NCI-H2029 treated with DMSO at 0.1 percent for 48 hours (cell line): Measurements from ENCODE around the gene FGR.

Experiments used
- DNase-seq: peaks from one replicate; lab custom pipeline; 2025; lab: John Stamatoyannopoulos, UW

FGR gene

DNA sequence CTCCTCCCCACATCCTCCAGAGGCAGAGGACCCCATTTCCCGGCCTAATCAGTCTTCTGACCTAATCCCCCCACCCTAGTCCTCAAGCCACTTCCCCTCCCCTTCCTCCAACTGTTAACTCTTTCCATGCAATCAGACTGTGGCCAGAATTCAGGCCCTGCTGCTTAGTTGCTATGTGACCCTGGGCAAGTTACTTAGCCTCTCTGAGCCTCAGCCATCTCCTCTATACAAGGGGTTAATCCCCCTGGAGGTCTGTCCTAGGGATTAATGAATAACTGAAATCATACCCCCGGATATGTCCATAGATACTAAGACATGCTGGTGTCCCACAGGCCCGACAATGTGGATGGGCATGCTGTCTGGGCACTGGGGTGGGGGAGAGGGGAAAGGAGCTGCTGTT, 49.3 kb downstream of the FGR start:
- DNase-seq, result no peak

DNA sequence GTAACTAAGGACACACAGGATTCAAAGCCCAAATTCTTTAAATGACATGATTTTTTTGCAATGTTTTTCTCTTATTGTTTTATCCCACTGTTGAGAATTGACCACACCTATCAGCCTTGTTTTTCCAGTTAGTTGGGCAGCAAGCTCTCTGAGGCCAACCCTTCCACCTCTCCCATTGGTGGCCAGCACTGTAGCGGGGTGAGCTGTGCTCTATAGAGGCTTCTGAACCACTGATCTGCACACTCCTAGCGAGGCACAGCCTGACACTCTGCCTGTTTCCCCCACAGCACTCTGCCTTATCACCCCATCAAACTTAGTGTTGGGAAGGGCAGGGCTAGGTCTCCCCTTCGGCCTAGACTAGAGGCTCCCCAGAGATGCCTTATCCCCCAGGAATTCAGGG, 50.5 kb downstream of the FGR start:
- DNase-seq, result no peak

DNA sequence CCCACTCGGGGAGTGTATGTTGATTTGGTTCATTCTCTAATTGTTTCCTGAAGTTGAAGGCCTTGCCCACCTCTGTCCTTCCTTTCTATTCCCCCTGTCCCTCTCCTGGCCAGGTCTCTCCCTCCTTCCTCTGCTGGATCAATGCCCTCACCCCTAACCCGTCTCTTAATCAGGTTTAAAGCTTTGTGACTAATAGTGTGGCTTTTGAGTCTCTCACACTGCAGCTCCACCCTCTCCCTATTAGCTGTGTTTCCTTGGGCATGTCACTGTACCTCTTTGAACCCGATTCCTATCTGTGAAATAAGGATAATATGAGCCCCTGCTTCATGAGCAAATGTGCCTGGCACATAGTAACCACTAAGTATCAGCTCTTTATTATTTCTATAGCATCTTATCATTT, 51.5 kb downstream of the FGR start:
- no peak for DNase-seq

DNA sequence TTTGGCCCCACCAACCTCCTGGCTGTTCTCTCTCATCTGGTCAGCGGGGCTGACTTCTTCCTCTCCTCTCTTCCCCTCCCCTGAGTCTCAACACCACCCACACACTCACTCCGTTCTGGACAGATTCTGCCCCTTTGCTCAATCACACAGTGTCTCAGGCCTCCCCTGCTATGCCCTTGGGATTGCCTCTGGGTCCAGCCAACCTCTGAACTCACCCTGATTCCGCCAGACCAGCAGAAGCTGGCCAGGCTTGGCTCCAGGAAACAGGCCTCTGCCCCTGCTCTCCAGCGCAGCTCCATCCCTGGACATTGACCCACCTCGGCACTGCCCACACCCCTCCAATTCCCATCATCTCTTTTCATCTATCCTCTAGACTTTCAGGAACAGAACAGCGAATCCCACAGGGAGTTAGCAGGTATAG, 53.2 kb downstream of the FGR start:
- DNase-seq, result no peak

DNA sequence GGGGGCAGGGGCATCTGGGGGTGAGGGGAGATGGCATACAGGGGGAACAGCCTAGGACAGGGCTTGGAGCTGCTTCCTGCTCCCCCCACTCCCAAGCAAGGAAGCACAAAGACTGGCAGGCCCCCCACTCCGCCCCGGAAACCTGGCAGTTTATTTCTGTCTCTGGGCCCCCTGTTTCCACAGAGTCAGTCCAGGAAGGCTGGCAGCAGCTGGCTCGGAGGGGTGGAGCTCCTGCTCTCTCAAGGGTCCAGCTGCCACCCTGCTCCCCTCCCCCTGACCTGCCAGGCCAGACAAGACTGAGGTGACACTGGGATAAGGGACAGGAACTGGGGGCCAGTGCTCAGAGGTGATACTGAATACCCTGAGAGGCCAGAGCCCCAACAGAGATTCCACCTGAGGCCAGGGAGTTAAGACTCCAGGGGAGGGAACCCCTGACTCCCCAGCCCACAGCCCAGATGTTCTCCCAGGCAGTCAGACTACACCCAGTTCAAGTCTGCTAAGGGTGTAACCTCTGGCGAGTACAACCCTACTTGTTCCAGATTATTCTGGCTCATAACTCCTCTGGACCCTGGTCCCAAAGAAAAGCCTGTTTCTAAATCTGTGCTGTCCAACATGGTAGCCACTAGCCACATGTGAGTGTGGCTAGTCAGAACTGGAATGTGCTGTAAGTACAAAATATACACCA, 57.3 kb downstream of the FGR start:
- DNase-seq, result no peak

DNA sequence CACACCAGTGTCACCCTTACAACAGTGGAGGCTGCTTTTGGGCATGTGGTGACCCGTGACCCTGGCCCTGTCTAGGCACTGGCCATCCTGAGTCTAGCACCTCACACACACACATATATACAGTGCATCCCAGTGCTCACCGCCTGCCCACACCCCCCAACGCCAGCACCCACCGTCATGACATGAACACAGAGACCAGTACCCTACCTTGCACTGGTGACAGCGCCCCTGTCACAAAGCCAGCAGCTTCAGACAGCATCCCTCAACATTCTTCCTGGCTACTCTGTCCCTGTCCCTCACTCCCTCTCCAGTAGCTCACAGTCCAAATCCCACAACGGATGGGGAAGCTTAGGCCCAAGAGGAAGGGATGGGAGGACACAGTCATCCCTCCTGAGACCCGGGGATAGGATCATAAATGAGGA, 58.2 kb downstream of the FGR start:
- no peak for DNase-seq

DNA sequence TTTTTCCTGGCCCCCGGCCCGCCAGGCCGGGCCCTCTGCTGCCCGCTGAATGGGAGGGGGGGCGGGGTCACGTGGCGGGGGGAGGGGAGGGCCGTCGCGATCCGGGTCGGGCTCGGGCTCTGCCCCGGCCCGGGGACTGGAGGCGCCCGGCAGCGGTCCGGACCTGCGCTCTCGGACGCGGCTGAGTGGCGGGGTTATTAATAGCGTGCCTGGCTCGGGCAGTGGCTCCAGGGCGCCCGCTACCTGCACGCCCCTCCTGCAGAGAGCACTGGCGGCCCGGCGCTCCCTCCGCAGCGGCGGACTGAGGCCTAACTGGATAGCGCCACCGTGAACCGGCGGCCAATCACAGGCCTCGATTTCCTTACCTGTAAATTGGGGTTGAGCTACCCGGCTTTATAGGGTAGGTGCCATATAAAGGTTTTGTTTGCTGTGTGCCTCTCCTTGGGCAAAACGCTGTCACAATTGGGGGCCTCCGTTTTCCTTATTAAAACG, 59.1 kb downstream of the FGR start:
- peak; percentile 15 for DNase-seq

DNA sequence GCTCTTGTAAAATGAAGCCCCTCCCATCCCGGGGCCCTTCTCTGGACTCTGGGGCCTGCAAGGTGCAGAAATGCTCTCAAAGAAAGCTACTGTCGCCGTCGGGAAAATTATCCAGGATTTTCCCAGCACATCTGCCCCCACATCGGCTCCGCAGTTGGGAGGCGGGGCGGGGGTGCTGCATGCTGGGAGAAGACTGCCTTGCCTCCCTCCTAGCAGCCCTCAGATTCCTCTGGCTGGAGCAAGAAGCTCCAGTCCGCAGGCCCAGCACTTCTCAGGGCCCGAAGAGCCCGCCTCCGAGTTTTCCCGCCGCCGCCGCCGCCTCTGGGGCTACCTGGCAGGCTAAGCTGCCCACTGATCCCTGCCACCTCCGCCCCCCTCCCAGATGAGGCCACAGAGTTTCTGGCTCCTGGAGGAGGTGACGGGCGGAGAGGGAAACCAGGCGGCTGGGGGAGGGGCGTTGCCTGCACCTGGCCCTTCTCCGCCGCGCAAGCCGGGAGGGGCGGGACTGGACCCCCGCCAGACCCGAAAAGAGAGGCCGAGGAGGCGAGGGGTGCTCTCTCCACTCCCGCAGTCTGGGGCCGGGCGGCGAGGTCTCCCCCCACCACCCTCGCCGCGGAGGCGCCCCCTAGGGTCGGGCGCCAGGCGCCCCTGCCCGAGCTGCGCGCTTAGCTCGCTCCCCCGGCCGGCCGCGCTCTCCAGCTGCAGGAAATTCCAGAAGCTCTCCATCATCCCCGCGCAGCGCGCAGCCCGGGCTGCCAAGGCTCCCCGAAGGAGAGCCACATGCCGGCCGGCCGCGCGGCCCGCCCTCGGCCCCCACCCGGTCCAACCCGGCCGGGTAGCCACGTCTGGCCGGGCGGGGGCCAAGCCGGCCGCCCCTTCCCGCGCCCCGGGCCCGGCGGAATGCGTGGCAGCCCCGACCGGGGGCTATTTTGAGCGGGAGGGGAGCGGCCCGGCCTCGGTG, 59.8 kb downstream of the FGR start:
- peak; percentile 22 for DNase-seq

DNA sequence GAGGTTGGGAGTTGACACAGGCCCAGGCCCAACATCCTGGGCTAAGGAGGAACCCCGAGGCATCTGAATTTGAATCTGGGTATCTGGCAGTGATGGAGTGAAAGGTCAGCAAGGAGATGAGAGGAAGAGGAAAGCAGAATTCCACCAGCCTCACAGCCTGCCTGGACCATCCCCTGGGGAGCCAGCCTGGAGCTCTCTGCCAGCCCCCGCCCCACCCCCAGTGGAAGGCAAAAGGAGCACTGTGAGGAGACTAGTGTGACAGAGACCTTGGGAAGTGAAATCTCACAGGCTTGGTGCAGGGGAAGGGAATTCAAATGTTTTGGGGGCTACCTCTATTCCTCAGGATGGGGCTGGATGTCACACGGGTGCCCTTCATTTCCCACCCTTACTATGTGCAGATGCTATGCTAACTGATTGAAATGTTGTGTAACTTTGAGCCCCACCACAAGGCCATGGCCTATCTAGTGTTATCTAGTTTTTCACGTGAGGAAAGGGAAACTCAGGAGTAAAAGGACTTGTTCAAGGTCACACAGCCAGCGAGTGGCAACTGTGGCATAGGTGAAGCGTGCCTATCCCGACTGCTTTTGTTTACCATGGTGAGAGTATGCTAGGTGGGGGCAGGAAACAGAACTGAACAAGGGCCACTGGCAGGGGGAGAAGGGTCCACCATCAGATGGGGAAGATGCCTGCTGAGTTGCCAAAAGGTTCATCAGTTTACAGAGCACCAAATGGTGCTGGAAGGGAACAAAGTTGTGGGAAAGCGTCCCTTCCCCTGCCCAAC, 60.8 kb downstream of the FGR start:
- no peak for DNase-seq

DNA sequence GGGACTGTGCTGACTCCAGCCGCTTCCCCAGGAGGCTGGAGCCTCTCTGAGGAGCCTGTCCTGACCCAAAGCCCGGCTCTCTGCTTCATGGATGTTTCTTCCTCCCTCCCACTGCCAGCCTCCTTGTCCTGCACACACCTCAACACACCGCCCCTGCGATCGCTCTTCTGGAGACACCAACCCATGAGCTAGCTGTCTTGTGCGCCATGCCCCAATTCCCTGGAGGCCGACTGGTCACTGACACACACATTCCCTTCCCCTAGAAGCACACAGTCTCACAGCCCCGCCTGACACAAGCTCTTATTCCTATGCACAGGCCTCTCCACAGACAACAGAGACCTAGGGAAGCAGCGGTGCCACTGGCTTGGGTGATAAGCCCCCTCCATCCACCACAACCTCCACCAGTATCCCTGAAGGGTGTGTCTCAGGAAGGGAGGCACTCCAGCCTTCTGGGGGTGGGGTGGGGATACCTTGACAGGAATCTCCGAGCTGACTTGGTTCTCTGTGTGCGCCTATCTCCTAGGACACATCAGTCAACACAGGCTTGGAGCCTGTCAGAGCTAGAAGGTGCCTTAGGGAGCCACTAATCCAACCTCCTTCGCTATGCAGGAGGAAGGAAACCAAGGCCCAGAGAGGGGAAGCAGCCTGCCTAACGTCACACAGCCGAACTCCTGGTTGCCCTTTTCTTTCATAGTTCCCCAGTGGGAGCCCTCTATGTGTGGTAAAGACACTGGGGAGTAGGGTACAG, 62.1 kb downstream of the FGR start:
- no peak for DNase-seq

DNA sequence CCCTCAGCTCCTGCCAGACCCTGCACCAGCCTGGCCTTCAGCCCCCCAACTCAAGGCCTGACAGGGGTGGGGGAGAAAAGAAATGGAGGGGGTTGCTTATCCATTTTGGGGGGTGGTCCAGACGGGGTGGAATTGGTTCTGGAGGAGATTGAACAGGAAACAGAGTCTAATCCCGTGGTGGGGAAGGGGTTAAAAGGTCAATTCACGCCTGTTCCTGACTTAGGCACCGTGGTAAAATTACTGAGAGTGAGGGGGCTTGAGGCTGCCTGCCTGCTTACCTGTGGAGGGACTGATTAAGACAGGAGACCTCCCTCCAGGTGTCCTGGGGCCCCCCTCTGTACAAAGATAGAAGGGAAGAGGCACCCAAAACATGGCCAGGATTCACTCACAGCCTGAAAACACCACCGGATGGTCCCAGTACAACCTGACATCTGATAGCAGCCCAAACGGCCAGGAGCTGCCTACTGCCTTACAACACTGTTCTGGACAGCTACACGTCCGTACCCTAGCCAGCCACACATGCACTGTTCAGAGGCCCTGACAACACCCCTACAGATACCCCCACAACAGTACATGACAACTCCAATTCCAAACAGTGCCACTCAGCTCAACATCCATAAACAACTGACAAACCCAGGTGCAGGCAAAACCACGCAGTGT, 62.8 kb downstream of the FGR start:
- no peak for DNase-seq

DNA sequence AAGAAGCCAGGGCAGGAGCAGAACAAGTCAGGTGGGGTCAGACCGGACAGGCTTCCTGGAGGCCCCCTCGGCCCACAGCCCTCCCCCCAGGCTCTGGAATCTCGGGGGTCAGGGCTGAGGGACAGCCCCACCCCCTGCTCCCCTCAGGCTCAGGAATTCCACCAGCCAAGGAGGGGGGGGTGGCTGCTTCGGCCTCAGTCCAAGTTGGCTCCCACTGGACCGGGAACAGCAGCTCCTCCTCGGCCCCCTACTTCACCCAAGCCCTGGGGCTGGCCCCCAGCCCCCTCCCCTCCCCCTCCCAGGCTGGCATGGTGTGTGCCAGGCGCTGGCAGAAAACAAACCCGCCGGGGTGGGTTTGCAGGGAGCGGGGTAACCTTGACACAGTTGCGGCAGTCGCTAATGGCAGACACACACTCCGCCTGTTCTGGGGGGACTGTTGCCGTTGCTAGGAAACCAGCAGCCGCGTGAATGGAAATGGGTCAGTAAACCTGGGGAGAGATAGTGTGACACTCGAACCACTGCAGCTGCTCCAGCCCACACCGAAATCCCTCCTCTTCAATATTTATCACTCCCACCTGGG, 63.5 kb downstream of the FGR start:
- no peak for DNase-seq

DNA sequence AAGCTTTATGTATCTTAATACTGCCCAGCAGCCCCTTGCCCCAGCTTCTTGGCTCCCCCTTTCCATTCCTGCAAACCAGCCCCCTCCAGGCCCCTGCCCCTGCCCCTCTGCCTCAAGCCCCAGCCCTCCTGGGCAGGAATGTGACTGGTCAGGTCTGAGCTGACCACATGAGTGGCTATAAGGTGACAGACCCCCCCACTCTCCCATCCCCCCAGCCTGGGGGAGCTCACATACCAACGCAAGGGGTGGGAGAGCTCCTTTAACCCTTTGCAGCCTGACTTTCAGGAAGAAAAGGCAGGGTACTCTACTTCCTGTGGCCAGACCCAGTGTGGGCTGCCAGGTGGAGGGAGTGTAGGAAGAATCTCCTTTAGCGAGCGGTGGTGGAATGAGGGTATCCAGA, 64.2 kb downstream of the FGR start:
- no peak for DNase-seq

DNA sequence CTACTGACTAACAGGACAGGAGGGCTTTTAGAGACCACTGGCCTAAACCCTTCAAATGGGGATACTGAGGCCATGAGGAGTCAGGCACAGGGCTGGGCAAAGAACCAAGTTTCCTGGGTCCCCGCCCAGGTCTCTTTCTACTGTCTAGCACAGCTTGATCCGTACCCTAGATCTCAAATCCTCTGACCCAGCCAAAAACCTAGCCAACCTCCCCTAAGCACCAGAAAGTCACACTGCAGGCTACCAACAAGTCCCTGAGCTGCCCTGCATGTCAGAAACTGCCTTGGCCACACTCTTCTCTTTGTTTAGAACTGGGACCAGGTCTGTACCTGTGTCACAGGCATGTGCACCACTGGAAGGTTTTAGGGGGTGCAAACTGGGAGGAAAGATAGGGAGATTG, 64.6 kb downstream of the FGR start:
- DNase-seq, result no peak

DNA sequence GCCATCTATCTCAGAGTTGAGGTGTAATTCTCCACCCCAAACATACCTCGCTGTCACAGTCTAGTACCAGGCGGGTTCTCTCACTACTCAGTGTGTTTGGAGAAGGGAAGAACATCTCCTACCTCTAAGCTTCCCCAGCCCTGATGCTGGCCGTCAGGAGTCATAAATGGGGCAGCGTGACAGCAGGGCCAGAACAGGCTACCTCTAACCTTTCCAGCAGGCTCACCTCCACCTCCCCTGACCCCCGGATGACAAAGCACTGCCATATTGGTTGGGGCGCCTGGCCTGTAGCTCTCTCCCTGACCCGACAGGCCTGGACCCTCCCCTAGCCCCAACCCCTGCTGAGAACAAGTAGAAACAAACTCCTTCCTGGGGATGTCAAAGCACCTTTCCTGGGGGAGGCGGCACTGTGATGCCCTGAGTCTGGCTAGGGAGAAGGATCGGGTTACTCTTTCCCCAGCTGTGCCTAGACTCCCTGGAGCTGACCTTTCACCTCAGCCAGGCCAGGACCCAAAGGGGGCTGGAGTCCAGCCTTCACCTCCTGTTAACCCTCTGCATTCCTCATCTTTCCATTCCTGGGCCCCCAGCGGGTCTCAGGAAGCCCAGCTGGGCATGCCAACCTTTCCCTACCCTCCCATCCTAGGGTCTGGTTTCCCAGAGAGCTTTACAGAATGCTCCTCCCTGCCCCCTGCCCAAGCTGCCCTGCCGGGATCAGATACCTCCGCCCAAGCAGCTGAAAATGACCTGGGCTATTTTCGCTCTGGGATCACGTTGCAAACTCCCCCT, 65.3 kb downstream of the FGR start:
- no peak for DNase-seq

DNA sequence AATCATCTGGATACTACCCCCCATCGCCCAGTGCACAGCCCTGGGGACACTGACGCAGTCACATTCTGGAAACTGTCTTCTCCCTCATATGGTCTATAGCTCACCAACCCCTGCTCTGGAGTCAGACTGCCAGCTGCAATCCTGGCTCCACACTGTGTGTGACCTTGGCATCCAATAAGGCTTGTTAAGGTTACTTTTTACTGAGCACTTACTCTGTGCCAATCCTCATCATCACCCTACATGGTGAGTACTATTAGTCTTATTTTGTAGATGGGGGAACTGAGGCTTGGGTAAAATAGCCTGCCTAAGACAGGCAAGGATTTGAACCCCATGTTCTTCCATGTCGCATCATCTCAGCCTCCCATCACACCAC, 65.9 kb downstream of the FGR start:
- DNase-seq, result no peak

DNA sequence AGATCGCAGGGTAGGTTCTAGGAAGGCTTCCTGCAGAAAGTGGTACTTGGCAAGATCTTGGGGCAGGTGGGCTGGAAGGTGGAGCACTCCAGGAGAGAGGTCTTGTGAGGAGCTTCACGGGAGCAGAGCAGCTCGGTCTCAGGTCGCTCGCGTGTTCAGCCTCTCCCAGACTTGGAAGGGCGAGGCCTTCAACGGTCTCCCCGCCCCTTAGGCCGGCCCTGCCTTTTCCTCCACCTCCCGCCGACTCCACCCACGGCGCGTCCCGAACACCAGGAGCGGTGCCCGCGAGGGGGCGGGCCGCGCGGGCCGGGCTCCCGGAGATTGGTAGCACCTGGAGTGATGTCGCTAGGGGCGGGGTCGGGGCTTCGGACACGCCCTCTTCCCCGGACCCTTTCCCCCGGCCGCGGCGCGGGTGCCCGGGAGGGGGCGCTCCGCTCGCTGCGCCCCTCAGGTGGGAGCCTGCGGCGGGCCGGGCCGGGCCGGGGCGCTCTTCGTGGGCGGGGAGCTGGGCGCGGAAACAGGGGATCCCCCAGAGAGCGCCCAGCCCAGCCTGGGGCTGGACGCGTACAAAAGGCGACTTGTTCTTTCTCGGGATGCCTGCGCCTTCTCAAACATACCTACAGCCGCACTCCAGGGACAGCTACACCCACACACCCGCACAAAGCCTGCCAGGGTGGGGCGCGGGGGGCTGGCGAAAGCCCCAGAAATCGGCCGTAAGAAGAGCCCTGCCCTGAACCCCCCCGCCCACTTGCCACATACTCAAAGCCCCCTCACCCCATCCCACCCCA, 66.5 kb downstream of the FGR start:
- peak; percentile 72 for DNase-seq

DNA sequence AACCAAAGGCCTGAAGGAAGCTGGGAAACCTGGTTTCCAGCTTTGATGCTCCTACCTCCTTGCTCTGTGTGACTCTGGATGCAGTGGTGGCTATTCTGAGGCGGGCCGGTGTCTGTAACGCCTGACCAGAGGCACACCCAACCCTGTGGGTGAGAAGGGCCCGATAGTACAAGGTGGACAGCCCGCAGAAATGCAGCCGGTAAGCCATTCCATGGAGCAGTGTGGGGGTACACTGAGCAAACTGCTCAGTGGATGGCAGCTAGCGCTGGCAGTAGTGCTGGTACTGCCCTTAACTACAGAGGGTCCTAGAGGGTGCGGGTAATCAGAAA, 67.0 kb downstream of the FGR start:
- no peak for DNase-seq

DNA sequence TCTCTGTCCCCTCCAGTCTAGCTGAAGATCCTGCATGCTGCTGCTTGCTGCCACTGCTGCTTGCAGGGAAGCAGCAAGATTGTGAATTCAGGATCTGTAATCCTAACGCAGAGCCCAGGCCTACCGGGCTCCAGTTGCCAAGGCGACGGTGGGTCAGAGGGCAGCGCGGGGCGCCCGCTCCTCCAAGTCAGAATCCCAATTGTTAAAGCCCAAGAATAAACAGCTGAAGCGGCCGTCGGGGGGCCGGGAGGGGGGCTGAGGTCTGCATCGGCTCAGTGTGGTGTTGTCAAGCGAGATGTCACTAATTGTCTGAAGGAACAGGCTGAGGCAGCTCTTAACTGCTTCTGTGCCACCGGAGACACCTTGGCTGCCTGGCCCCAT, 67.8 kb downstream of the FGR start:
- DNase-seq, result no peak
